GM23338 (cell line): Measurements from ENCODE around the gene CFAP97D2. TPM values are rescaled to one million over a fixed set of nuclear protein-coding genes. Genes with fewer than 3 reads are reported as not detected.

Experiments used
- ATAC-seq: fragments of 200-7000 bp; cut with Tn5 transposase; 3 replicates; pipeline ENCODE4 v1.9.1; 2020
- DNase-seq: peaks from one replicate; pipeline ENCODE4 v3.0.0-alpha.2; 2015; ENCODE audit warnings: low spot score
- H2AFZ ChIP-seq: fragments of 200-600 bp; sonication (generic); 2 replicates; pipeline ENCODE4 v1.8.0; 2016; ENCODE audit warnings: antibody characterized with exemption, mild to moderate bottlenecking, moderate library complexity
- H3F3A ChIP-seq: fragments of 200-600 bp; sonication (generic); replicated peaks from 2 replicates; pipeline ENCODE4 v1.8.0; 2017; ENCODE audit warnings: antibody characterized with exemption, mixed run types, low read depth
- H3K27ac ChIP-seq: fragments of 200-600 bp; sonication (generic); 2 replicates; pipeline ENCODE4 v1.6.1; 2016; ENCODE audit warnings: low read depth
- H3K27me3 ChIP-seq: fragments of 200-600 bp; sonication (generic); 2 replicates; pipeline ENCODE4 v1.8.0; 2016; ENCODE audit warnings: mild to moderate bottlenecking, mixed run types, moderate library complexity; ENCODE audit not compliant: insufficient read depth
- H3K36me3 ChIP-seq: fragments of 200-600 bp; sonication (generic); 2 replicates; pipeline ENCODE4 v1.8.0; 2016; ENCODE audit warnings: mild to moderate bottlenecking; ENCODE audit not compliant: insufficient read depth
- H3K4me1 ChIP-seq: fragments of 200-600 bp; sonication (generic); 2 replicates; pipeline ENCODE4 v1.8.0; 2016; ENCODE audit warnings: mild to moderate bottlenecking, moderate library complexity; ENCODE audit not compliant: insufficient read depth
- H3K4me2 ChIP-seq: fragments of 200-600 bp; sonication (generic); 2 replicates; pipeline ENCODE4 v1.7.1; 2017; ENCODE audit warnings: mixed run types
- H3K4me3 ChIP-seq: fragments of 200-600 bp; sonication (generic); 2 replicates; pipeline ENCODE4 v1.6.1; 2016; ENCODE audit warnings: mixed run types
- H3K79me2 ChIP-seq: fragments of 200-600 bp; sonication (generic); replicated peaks from 2 replicates; pipeline ENCODE4 v1.8.0; 2017; ENCODE audit warnings: mild to moderate bottlenecking; ENCODE audit not compliant: insufficient read depth
- H3K9me2 ChIP-seq: fragments of 200-600 bp; sonication (generic); 2 replicates; pipeline ENCODE4 v1.8.0; 2017; ENCODE audit not compliant: insufficient read depth
- H4K20me1 ChIP-seq: fragments of 200-600 bp; sonication (generic); replicated peaks from 2 replicates; pipeline ENCODE4 v1.8.0; 2017; ENCODE audit warnings: mild to moderate bottlenecking; ENCODE audit not compliant: insufficient read depth
- H3K27ac Mint-ChIP-seq: 2 replicates; pipeline ENCODE4 v1.8.0; 2020; ENCODE audit warnings: inconsistent platforms, mild to moderate bottlenecking, moderate library complexity, mixed read lengths
- H3K27me3 Mint-ChIP-seq: 3 replicates; pipeline ENCODE4 v1.8.0; 2022; ENCODE audit warnings: low read depth, mild to moderate bottlenecking, moderate library complexity, mixed read lengths, inconsistent platforms; ENCODE audit not compliant: insufficient read depth, poor library complexity
- H3K36me3 Mint-ChIP-seq: 3 replicates; pipeline ENCODE4 v1.8.0; 2021; ENCODE audit warnings: low read depth, mild to moderate bottlenecking, inconsistent platforms, moderate library complexity, mixed read lengths
- H3K4me1 Mint-ChIP-seq: 3 replicates; pipeline ENCODE4 v1.8.0; 2020; ENCODE audit warnings: mild to moderate bottlenecking, inconsistent platforms, mixed read lengths
- H3K4me3 Mint-ChIP-seq: 3 replicates; pipeline ENCODE4 v1.8.0; 2021; ENCODE audit warnings: moderate library complexity, mild to moderate bottlenecking, inconsistent platforms, mixed read lengths
- H3K9me3 Mint-ChIP-seq: 3 replicates; pipeline ENCODE4 v1.8.0; 2020; ENCODE audit warnings: moderate library complexity, mild to moderate bottlenecking, inconsistent platforms, mixed read lengths
- CREB1 ChIP-seq: fragments of 250-450 bp; sonication (Bioruptor Pico); IDR thresholded peaks from 2 replicates; pipeline ENCODE4 v1.5.0; 2020; ENCODE audit warnings: low read depth, mild to moderate bottlenecking, moderate library complexity
- CTCF ChIP-seq, 2 experiments: fragments of 200-600 bp in 1 of 2; sonication (generic) in 1 of 2; conservative IDR thresholded peaks; 2 replicates each; pipeline versions ENCODE4 v1.5.1 to v1.6.1; 2016 to 2017; ENCODE audit warnings: antibody characterized with exemption in 2 of 2, low read depth in 2 of 2, mild to moderate bottlenecking in 2 of 2, moderate library complexity in 1 of 2
- ETS1 ChIP-seq: IDR thresholded peaks from 2 replicates; pipeline ENCODE4 v1.6.1; 2016; ENCODE audit warnings: antibody characterized with exemption
- EZH2 ChIP-seq: fragments of 200-600 bp; sonication (generic); IDR thresholded peaks from one replicate; pipeline ENCODE4 v1.8.0; 2017; ENCODE audit warnings: antibody characterized with exemption, mild to moderate bottlenecking, low read depth; ENCODE audit not compliant: unreplicated experiment
- EZH2phosphoT487 ChIP-seq: fragments of 200-600 bp; sonication (generic); IDR thresholded peaks from one replicate; pipeline ENCODE4 v1.8.1; 2018; ENCODE audit warnings: antibody characterized with exemption; ENCODE audit not compliant: unreplicated experiment
- JUNB ChIP-seq: IDR thresholded peaks from one replicate; pipeline ENCODE4 v1.6.1; 2016; ENCODE audit warnings: antibody characterized with exemption; ENCODE audit not compliant: unreplicated experiment
- NANOG ChIP-seq: IDR thresholded peaks from 2 replicates; pipeline ENCODE4 v1.6.1; 2016; ENCODE audit warnings: antibody characterized with exemption, borderline replicate concordance
- POLR2AphosphoS5 ChIP-seq: IDR thresholded peaks from 2 replicates; pipeline ENCODE4 v1.6.1; 2016; ENCODE audit warnings: antibody characterized with exemption, low read depth
- REST ChIP-seq: IDR thresholded peaks from one replicate; pipeline ENCODE4 v1.6.1; 2018; ENCODE audit warnings: antibody characterized with exemption; ENCODE audit not compliant: unreplicated experiment
- STAT1 ChIP-seq: IDR thresholded peaks from one replicate; pipeline ENCODE4 v1.6.1; 2016; ENCODE audit warnings: antibody characterized with exemption; ENCODE audit not compliant: unreplicated experiment
- ZNF114 ChIP-seq: fragments of 250-450 bp; sonication (Bioruptor Pico); IDR thresholded peaks from 2 replicates; pipeline ENCODE4 v1.5.0; 2020; ENCODE audit warnings: mild to moderate bottlenecking, moderate library complexity
- ZNF331 ChIP-seq: fragments of 250-450 bp; sonication (Bioruptor Pico); IDR thresholded peaks from 2 replicates; pipeline ENCODE4 v1.5.0; 2020; ENCODE audit warnings: low read depth, mild to moderate bottlenecking, moderate library complexity
- ZNF462 ChIP-seq: fragments of 250-450 bp; sonication (Bioruptor Pico); IDR thresholded peaks from 2 replicates; pipeline ENCODE4 v1.5.0; 2020; ENCODE audit warnings: mild to moderate bottlenecking, moderate library complexity
- polyA plus RNA-seq: library from polyadenylated mRNA; unstranded; fragments of >200 nt; fragmentation: Nextera tagmentation; extraction: Ambion mirVana; gene quantifications from 2 replicates; pipeline ENCODE4 v1.2.1, GENCODE V29; 2016
- total RNA-seq: library from RNA; depleted of rRNA; stranded (reverse); fragments of >200 nt; shearing (Covaris generic); gene quantifications from 2 replicates; pipeline ENCODE4 v1.2.3, GENCODE V29; 2014

Gene CFAP97D2
- total and polyA plus RNA-seq, 2 experiments from 2014 or later = not detected

GRCh38 chr13:114155926-114156883, 22.9 kb upstream of the CFAP97D2 start:
- no peaks in the 10 kb centered on the region for H3K79me2 ChIP-seq
- no peaks in the 10 kb centered on the region for H3K36me3 ChIP-seq
- H3K4me2 ChIP-seq = no peak overlapping the region
- ATAC-seq (no peak), DNase-seq (no peak)
- no peaks in the 10 kb centered on the region for H3K4me1 ChIP-seq
- H3K4me3 Mint-ChIP-seq = no peak overlapping the region
- no peaks in the 10 kb centered on the region for H4K20me1 ChIP-seq
- H2AFZ ChIP-seq = 0 out of 2 replicates have a peak overlapping the region, but pooled peaks have one; percentile 43
- peaks cover 7% of the 10 kb centered on the region; the same call in 1 of the 2 replicates for H3K9me2 ChIP-seq
- no peaks in the 10 kb centered on the region; the same call in 1 of the 2 replicates for H3F3A ChIP-seq
- TF ChIP-seq CREB1 (CRISPR knock-in tag) (no peak), STAT1 (no peak), ZNF114 (no peak), EZH2 (no peak), ZNF462 (CRISPR knock-in tag) (no peak), ETS1 (no peak), POLR2AphosphoS5 (no peak), JUNB (no peak), NANOG (no peak), EZH2phosphoT487 (no peak), ZNF331 (CRISPR knock-in tag) (no peak), REST (no peak), CTCF (conservative IDR thresholded peaks at IDR 0.05; ENCODE audit: low read depth in 2 of 2) (no peak)
- H3K27me3 Mint-ChIP-seq = peaks cover 6% of the 10 kb centered on the region
- H3K36me3 Mint-ChIP-seq = no peaks in the 10 kb centered on the region; the same call in 2 of the 3 replicates
- peaks cover 5% of the 10 kb centered on the region; the same call in 1 of the 3 replicates for H3K9me3 Mint-ChIP-seq
- no peak overlapping the region for H3K4me3 ChIP-seq
- no peak overlapping the region; the same call in 1 of the 2 replicates for H3K27ac ChIP-seq
- peaks cover 6% of the 10 kb centered on the region; the same call in 2 of the 3 replicates for H3K4me1 Mint-ChIP-seq
- H3K27ac Mint-ChIP-seq = no peak overlapping the region
- H3K27me3 ChIP-seq = no peaks in the 10 kb centered on the region
